Limb (tissue), 2 donors: Measurements from ENCODE around the gene CZIB.
"Not testable (repeated sequence)": the region's sequence is repeated elsewhere in the genome, so short reads cannot be mapped to it uniquely, and the experiment has no call there.

Experiments
- DNase-seq, 2 donors: peaks; one replicate each; pipeline ENCODE4 v3.0.0-alpha.2; 2016; ENCODE audit errors: extremely low spot score in 2 of 2

CZIB gene

DNA sequence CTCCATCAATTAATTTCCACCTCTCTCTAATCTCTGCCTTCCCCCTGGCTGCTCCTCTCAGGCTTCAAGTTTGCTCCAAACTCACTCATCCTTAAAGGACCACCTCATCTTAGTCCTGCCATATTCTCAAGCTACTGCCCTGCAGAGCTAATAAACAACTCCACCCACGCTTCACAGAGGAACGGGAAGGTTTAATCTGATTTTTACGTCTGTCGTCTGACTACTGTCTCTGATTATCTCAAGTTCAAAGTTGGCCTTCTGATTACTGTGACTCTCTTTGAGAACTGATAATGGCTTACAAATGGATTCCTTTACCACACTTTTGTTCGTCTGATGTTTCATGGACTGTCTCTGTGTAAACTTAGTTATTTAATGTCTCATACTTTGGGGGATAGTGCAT is 31.4 kb downstream of the CZIB start:
- DNase-seq = no peak

- no peak for DNase-seq
Observed at GRCh38 chr1:53188099-53188498, 32.3 kb downstream of the CZIB start.

DNA sequence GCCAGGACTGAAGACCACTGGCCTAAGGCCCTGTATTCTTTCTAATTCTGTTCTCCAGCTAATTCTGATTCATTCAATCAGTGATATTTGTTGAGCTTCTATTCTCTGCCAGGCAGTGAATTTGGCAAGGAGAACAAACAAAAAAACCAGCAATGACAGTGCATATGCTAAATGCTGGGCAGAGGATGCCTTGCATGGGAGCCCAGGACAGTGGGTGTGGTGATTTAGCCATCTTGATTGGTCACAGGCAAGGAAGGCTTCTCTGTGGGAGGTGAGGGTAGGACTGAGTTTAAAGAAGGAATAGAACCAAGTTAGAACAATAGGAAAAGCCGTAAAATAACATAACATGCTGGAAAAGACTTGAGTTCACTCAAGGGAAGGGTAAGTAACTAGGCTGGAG is 33.0 kb downstream of the CZIB start:
- DNase-seq = no peak

- no peak for DNase-seq
Observed at GRCh38 chr1:53186533-53186932, 33.9 kb downstream of the CZIB start.

DNA sequence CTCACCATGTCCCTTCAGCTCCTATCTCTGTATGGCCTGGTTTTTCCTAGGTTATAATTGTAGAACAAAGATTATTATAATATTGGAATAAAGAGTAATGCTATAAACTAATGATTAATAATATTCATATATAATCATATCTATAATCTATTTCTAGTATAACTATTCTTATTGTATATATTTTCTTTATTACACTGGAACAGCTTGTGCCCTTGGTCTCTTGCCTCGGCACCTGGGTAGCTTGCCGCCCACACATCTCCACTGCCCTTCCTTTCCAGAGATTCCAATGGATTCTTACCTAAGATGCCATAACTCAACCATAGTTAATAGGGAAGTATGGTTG is 34.5 kb downstream of the CZIB start:
- DNase-seq = not testable (repeated sequence)

- DNase-seq = no peak
Observed at GRCh38 chr1:53183095-53183990, 37.1 kb downstream of the CZIB start.

DNA sequence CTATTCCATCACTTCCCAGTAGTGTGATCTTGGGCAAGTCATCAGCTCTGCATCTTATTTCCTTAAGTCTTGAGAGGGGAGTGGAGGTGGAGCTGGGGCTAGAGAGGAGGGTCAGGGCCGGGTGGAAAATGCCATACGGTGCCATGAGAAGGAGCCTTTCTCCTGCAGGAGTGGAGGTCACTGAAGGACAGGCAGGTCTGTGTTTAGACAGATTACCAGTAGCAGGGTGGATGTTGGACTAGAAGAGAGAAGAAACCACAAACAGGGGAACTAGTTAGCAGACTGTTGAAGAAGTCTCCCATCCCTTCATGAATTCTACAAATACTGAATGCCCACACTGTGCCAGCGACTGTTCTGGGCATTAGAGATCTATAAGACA is 37.7 kb downstream of the CZIB start:
- no peak for DNase-seq

GRCh38 chr1:53182111-53182593 is 38.3 kb downstream of the CZIB start:
- DNase-seq = peak; percentile 68 to 86

GRCh38 chr1:53180951-53181350 is 39.5 kb downstream of the CZIB start:
- DNase-seq = no peak

- DNase-seq = no peak
Observed at GRCh38 chr1:53180226-53180625, 40.2 kb downstream of the CZIB start.

- peak in 1 of 2 donors; percentile 43 for DNase-seq
Observed at GRCh38 chr1:53176452-53177208, 43.8 kb downstream of the CZIB start.

- DNase-seq = no peak
Observed at GRCh38 chr1:53174971-53175913, 45.2 kb downstream of the CZIB start.

- DNase-seq = no peak
Observed at GRCh38 chr1:53172426-53173128, 47.9 kb downstream of the CZIB start.

GRCh38 chr1:53166912-53167311 is 53.5 kb downstream of the CZIB start:
- DNase-seq = no peak

DNA sequence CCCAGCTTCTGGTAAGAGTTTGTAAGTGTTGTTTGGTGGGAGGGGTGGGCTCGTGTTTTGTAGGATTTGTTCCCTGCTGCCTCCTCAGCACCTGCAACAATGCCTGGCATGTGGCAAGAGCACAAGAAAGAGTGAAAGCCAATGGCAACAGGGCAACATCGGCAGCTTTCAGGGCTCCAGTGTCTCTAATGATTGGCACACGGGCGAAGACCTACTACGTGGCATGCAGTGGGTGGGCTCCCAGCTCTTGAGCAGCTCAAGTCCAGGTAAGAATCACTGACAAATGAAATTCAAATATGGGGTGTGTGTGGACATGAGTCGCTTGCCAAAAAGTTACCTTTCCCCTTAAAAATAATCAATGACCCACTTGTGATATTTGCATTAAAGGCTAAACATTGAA is 54.1 kb downstream of the CZIB start:
- DNase-seq = no peak

DNA sequence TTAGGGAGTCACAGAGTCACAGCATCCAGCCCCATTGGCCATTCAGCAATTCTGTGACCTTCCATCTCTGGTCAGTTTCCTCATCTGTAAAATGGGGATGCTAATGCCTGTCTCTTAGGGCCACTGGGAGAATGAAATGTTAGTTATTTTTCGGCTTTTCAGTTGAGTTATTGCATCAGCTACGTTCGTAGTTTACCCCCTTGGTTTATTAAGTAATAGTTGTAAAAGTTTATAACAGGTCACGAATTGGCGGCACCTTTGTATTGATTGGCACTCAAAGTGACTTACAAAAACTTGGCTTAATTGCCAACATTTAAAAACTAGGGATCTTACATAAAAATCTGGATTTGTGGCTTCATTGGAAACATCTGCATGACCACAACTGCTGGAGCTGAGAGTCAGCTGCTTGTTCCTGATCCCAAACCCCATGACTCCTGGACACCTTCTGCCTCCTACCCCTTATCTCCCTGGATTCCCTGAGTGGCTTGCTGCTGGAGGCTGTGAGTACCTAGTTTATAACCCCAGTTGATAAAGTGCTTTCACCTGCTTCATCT is 54.9 kb downstream of the CZIB start:
- DNase-seq = no peak
